SK-N-SH treated with all-trans-retinoic acid at 6 μM for 48 hours (cell line): Measurements from ENCODE around the gene THSD4.

Experiments used
- ATAC-seq: fragments of 200-7000 bp; cut with Tn5 transposase; 3 replicates; pipeline ENCODE4 v1.9.1; 2020; ENCODE audit warnings: mild to moderate bottlenecking, moderate library complexity
- ARNTL ChIP-seq: fragments of 450-650 bp; formaldehyde crosslinking; IDR thresholded peaks from 2 replicates; pipeline ENCODE4 v1.5.0; 2020; ENCODE audit warnings: low read depth, mild to moderate bottlenecking, moderate library complexity, borderline replicate concordance
- BACH2 ChIP-seq: fragments of 250-450 bp; sonication (Bioruptor Pico); IDR thresholded peaks from 2 replicates; pipeline ENCODE4 v1.9.0; 2021; ENCODE audit warnings: mild to moderate bottlenecking, borderline replicate concordance
- CREB5 ChIP-seq: fragments of 250-450 bp; sonication (Bioruptor Pico); IDR thresholded peaks from 2 replicates; pipeline ENCODE4 v1.5.1; 2020; ENCODE audit warnings: low read depth, mild to moderate bottlenecking, moderate library complexity
- CSDC2 ChIP-seq: fragments of 250-450 bp; sonication (Bioruptor Pico); IDR thresholded peaks from 2 replicates; pipeline ENCODE4 v1.5.0; 2020; ENCODE audit warnings: mild to moderate bottlenecking, moderate library complexity
- CSRNP3 ChIP-seq: fragments of 250-450 bp; sonication (Bioruptor Pico); IDR thresholded peaks from 2 replicates; pipeline ENCODE4 v1.5.1; 2021; ENCODE audit warnings: mild to moderate bottlenecking, moderate library complexity
- ESRRG ChIP-seq: fragments of 250-450 bp; sonication (Bioruptor Pico); IDR thresholded peaks from 2 replicates; pipeline ENCODE4 v1.6.1; 2021; ENCODE audit warnings: mild to moderate bottlenecking
- GLIS3 ChIP-seq: fragments of 250-450 bp; sonication (Bioruptor Pico); IDR thresholded peaks from 2 replicates; pipeline ENCODE4 v1.5.0; 2020; ENCODE audit warnings: mild to moderate bottlenecking, moderate library complexity
- ISL1 ChIP-seq: fragments of 250-450 bp; sonication (Bioruptor Pico); IDR thresholded peaks from 2 replicates; pipeline ENCODE4 v2.1.2; 2022; ENCODE audit warnings: mild to moderate bottlenecking, moderate library complexity
- PATZ1 ChIP-seq: fragments of 250-450 bp; sonication (Bioruptor Pico); IDR thresholded peaks from 2 replicates; pipeline ENCODE4 v1.8.0; 2020; ENCODE audit warnings: mild to moderate bottlenecking, moderate library complexity, borderline replicate concordance
- POU6F1 ChIP-seq: fragments of 250-450 bp; sonication (Bioruptor Pico); IDR thresholded peaks from 2 replicates; pipeline ENCODE4 v1.8.0; 2021; ENCODE audit warnings: low read depth, mild to moderate bottlenecking, moderate library complexity, borderline replicate concordance
- PPARA ChIP-seq: fragments of 250-450 bp; sonication (Bioruptor Pico); IDR thresholded peaks from 2 replicates; pipeline ENCODE4 v1.5.0; 2020; ENCODE audit warnings: mild to moderate bottlenecking, borderline replicate concordance
- RARB ChIP-seq: fragments of 250-450 bp; sonication (Bioruptor Pico); IDR thresholded peaks from 2 replicates; pipeline ENCODE4 v1.8.0; 2021; ENCODE audit warnings: mild to moderate bottlenecking, moderate library complexity
- SNAI2 ChIP-seq: fragments of 250-450 bp; sonication (Bioruptor Pico); IDR thresholded peaks from 2 replicates; pipeline ENCODE4 v1.5.0; 2020; ENCODE audit warnings: mild to moderate bottlenecking, moderate library complexity
- TCF4 ChIP-seq: fragments of 250-450 bp; sonication (Bioruptor Pico); IDR thresholded peaks from 2 replicates; pipeline ENCODE4 v1.8.0; 2021; ENCODE audit warnings: mild to moderate bottlenecking, moderate library complexity, borderline replicate concordance
- TOX ChIP-seq: fragments of 250-450 bp; sonication (Bioruptor Pico); IDR thresholded peaks from 2 replicates; pipeline ENCODE4 v1.8.0; 2021; ENCODE audit warnings: mild to moderate bottlenecking, moderate library complexity, borderline replicate concordance
- ZC3H10 ChIP-seq: fragments of 250-450 bp; sonication (Bioruptor Pico); IDR thresholded peaks from 2 replicates; pipeline ENCODE4 v1.5.1; 2021; ENCODE audit warnings: mild to moderate bottlenecking, moderate library complexity
- ZFP3 ChIP-seq: fragments of 250-450 bp; sonication (Bioruptor Pico); IDR thresholded peaks from 2 replicates; pipeline ENCODE4 v1.5.0; 2020; ENCODE audit warnings: mild to moderate bottlenecking, moderate library complexity
- ZFP30 ChIP-seq: fragments of 450-650 bp; formaldehyde crosslinking; IDR thresholded peaks from 2 replicates; pipeline ENCODE4 v1.5.0; 2022; ENCODE audit warnings: mild to moderate bottlenecking, moderate library complexity
- ZNF565 ChIP-seq: fragments of 450-650 bp; formaldehyde crosslinking; conservative IDR thresholded peaks from 2 replicates; pipeline ENCODE4 v1.5.0; 2020; ENCODE audit warnings: low read depth, mild to moderate bottlenecking, moderate library complexity
- ZNF70 ChIP-seq: fragments of 450-650 bp; formaldehyde crosslinking; IDR thresholded peaks from 2 replicates; pipeline ENCODE4 v1.5.0; 2020; ENCODE audit warnings: mild to moderate bottlenecking, moderate library complexity
- TF ChIP-seq, protein P1 (sequence below): fragments of 250-450 bp; sonication (Bioruptor Pico); IDR thresholded peaks from 2 replicates; pipeline ENCODE4 v1.5.0; 2020; ENCODE audit warnings: mild to moderate bottlenecking, moderate library complexity

THSD4 gene

GRCh38 chr15:71331173-71331572 is 215.9 kb downstream of the THSD4 start:
- no peak for TF ChIP-seq RARB (CRISPR knock-in tag)
- no peak for TF ChIP-seq ESRRG (CRISPR knock-in tag)
- no peak for TF ChIP-seq ZC3H10 (CRISPR knock-in tag)
- TF ChIP-seq GLIS3: no peak
- TF ChIP-seq TCF4 (CRISPR knock-in tag): no peak
- TF ChIP-seq CREB5 (CRISPR knock-in tag): no peak
- TF ChIP-seq, protein P1, sequence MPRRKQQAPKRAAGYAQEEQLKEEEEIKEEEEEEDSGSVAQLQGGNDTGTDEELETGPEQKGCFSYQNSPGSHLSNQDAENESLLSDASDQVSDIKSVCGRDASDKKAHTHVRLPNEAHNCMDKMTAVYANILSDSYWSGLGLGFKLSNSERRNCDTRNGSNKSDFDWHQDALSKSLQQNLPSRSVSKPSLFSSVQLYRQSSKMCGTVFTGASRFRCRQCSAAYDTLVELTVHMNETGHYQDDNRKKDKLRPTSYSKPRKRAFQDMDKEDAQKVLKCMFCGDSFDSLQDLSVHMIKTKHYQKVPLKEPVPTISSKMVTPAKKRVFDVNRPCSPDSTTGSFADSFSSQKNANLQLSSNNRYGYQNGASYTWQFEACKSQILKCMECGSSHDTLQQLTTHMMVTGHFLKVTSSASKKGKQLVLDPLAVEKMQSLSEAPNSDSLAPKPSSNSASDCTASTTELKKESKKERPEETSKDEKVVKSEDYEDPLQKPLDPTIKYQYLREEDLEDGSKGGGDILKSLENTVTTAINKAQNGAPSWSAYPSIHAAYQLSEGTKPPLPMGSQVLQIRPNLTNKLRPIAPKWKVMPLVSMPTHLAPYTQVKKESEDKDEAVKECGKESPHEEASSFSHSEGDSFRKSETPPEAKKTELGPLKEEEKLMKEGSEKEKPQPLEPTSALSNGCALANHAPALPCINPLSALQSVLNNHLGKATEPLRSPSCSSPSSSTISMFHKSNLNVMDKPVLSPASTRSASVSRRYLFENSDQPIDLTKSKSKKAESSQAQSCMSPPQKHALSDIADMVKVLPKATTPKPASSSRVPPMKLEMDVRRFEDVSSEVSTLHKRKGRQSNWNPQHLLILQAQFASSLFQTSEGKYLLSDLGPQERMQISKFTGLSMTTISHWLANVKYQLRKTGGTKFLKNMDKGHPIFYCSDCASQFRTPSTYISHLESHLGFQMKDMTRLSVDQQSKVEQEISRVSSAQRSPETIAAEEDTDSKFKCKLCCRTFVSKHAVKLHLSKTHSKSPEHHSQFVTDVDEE (CRISPR knock-in tag): no peak
- TF ChIP-seq ISL1: no peak
- TF ChIP-seq ZNF565: no peak
- TF ChIP-seq CSDC2 (CRISPR knock-in tag): no peak
- no peak for TF ChIP-seq POU6F1 (CRISPR knock-in tag)
- TF ChIP-seq ZFP30: no peak
- no peak for TF ChIP-seq TOX (CRISPR knock-in tag)
- ATAC-seq: no peak

DNA sequence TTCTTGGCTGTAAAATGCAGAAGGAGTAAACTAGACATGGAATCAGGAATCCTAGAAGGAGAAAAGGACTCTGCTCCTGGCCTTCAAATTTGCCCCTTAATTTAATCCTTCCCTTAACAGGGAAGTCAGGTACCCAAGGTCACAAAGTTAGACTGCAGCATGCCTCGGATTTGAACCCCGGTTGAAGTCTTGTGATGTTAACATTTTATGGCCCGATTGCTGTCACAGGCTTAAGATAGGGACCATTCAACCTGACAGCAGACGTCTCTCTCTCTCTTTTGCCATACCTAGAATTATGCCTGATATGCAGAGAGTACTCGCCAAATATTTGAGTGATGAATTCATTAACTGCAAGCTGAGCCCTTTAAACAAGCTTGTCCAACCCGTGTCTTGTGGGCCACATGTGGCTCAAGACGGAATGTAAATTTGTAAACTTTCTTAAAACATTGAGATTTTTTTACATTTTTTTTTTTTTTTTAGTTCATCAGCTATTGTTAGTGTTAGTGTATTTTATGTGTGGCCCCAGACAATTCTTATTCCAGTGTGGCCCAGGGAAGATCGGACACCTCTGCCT is 217.2 kb downstream of the THSD4 start:
- TF ChIP-seq ARNTL (CRISPR knock-in tag) (no peak), ZC3H10 (CRISPR knock-in tag) (no peak), PATZ1 (CRISPR knock-in tag) (no peak), BACH2 (CRISPR knock-in tag) (no peak), ZFP3 (no peak), SNAI2 (CRISPR knock-in tag) (no peak), CSDC2 (CRISPR knock-in tag) (no peak), GLIS3 (no peak)
- no peak for ATAC-seq

DNA sequence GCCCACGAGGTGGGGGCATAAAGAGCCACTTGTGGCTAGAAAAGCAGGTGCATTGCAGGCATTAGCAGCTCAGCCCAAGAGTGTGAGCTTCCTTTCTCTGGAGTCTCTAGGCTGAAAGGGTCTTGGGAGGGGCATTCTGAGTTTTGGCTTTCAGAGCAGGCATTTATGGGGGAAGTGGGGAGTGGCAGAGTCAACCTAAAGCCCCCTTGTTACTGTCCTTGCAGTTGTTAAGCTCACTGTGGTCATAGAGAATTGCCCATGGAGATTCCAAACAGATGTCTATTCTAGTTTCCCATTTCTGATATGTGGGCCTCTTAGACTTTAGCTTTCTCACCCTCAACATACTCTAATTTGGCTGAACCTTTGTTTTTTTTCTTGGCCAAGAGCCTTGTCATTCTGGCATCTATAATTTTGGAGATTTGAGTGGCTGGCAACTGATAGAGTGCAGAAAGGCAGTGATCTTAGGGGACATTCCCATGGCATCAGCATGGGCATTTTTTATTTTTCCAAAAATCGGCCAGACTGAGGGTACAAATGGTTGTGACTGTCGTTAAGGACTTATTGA is 217.9 kb downstream of the THSD4 start:
- ATAC-seq: no peak
- TF ChIP-seq GLIS3: no peak
- no peak for TF ChIP-seq CSRNP3
- TF ChIP-seq SNAI2 (CRISPR knock-in tag): no peak
- no peak for TF ChIP-seq PPARA (CRISPR knock-in tag)
- TF ChIP-seq TOX (CRISPR knock-in tag): no peak
- no peak for TF ChIP-seq TCF4 (CRISPR knock-in tag)
- TF ChIP-seq ESRRG (CRISPR knock-in tag): no peak
- no peak for TF ChIP-seq ZFP3
- no peak for TF ChIP-seq ZNF70
- TF ChIP-seq CSDC2 (CRISPR knock-in tag): no peak
- TF ChIP-seq ZC3H10 (CRISPR knock-in tag): no peak
- TF ChIP-seq, protein P1 (CRISPR knock-in tag): no peak
- TF ChIP-seq PATZ1 (CRISPR knock-in tag): no peak
